Gastrocnemius medialis (tissue), 4 donors: ENCODE data around the gene A1CF.

Source experiments
- CTCF ChIP-seq, 5 experiments: fragments of 450-650 bp in 3 of 5; fragments of 200-600 bp in 2 of 5; sonication (generic) in 2 of 5; IDR thresholded peaks in 4 of 5; conservative IDR thresholded peaks in 1 of 5; 1 replicate in 4 of 5; 2 replicates in 1 of 5; pipeline ENCODE4 v1.5.1; 2016 to 2019; ENCODE audit warnings: antibody characterized with exemption in 5 of 5, mild to moderate bottlenecking in 3 of 5, moderate library complexity in 3 of 5
- POLR2A ChIP-seq, 2 donors: fragments of 450-650 bp; IDR thresholded peaks; one replicate each; pipeline ENCODE4 v1.6.1; 2017; ENCODE audit warnings: antibody characterized with exemption in 2 of 2, mild to moderate bottlenecking in 2 of 2, moderate library complexity in 2 of 2

GRCh38 chr10:50885097-50885859 is at the start of gene A1CF:
- TF ChIP-seq POLR2A (IDR thresholded peaks at IDR 0.05), result no peak
- no peak for TF ChIP-seq CTCF (IDR thresholded peaks at IDR 0.05 in 4 of 5, conservative IDR thresholded peaks at IDR 0.05 in 1 of 5)
